Right ventricle myocardium superior (tissue), 1 donor: ENCODE measurements around the gene RALGDS. TPM values are rescaled to one million over a fixed set of nuclear protein-coding genes. Genes with fewer than 3 reads are reported as not detected.
"Not testable (repeated sequence)": the region's sequence is repeated elsewhere in the genome, so short reads cannot be mapped to it uniquely, and the experiment has no call there.

Source experiments
- ATAC-seq: fragments of 200-7000 bp; cut with Tn5 transposase; one replicate; pipeline ENCODE4 v1.9.1; 2020; ENCODE audit warnings: mild to moderate bottlenecking; ENCODE audit not compliant: poor library complexity
- DNase-seq: peaks from one replicate; pipeline ENCODE4 v3.0.0-alpha.2; 2020
- intact Hi-C: fragments of 100-400 bp; cut with DNase I; formaldehyde crosslinking; loops from one replicate; pipeline ENCODE4 v1.11.2; 2022
- total RNA-seq: library from RNA; stranded (reverse); fragmentation: NEBNext Ultra II Directional; extraction: Animal tissue kit (Norgen Biotek cat#: 25700); gene quantifications from one replicate; pipeline ENCODE4 v1.2.1, GENCODE V29; 2021
- donor health status: DM: no; HTN: yes; CAD: no; lungs with severe emphysema.

The RALGDS gene
- total RNA-seq, 1 donor from 2014 or later = 33.1 TPM

DNA sequence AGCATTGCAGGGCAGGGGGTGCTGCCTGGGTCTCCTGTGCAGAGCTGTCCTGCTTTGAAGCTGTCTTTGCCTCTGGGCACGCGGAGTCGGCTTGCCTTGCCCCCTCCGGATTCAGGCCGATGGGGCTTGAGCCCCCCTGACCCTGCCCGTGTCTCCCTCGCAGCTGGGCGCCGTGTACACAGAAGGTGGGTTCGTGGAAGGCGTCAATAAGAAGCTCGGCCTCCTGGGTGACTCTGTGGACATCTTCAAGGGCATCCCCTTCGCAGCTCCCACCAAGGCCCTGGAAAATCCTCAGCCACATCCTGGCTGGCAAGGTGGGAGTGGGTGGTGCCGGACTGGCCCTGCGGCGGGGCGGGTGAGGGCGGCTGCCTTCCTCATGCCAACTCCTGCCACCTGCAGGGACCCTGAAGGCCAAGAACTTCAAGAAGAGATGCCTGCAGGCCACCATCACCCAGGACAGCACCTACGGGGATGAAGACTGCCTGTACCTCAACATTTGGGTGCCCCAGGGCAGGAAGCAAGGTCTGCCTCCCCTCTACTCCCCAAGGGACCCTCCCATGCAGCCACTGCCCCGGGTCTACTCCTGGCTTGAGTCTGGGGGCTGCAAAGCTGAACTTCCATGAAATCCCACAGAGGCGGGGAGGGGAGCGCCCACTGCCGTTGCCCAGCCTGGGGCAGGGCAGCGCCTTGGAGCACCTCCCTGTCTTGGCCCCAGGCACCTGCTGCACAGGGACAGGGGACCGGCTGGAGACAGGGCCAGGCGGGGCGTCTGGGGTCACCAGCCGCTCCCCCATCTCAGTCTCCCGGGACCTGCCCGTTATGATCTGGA lies 56.6 kb downstream of the RALGDS start:
- intact Hi-C loops = no loop called here
- DNase-seq = no peak
- ATAC-seq = no peak

DNA sequence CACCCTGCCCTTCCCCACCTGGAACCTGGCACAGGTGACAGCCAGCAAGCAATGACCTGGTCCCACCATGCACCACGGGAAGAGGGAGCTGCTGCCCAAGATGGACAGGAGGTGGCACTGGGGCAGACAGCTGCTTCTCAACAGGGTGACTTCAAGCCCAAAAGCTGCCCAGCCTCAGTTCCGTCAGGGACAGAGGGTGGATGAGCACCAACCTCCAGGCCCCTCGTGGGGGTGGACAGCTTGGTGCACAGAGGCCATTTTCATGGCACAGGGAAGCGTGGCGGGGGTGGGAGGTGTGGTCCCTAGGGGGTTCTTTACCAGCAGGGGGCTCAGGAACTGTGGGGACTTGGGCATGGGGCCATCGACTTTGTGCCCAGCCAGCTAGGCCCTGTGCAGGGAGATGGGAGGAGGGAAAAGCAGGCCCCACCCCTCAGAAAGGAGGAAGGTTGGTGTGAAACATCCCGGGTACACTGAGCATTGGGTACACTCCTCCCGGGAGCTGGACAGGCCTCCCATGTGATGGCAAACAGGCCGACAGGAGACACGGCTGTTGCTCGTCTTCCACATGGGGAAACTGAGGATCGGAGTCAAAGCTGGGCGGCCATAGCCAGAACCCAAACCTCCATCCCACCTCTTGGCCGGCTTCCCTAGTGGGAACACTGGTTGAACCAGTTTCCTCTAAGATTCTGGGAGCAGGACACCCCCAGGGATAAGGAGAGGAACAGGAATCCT lies 57.4 kb downstream of the RALGDS start:
- intact Hi-C loops = no loop called here
- DNase-seq (no peak), ATAC-seq (no peak)

DNA sequence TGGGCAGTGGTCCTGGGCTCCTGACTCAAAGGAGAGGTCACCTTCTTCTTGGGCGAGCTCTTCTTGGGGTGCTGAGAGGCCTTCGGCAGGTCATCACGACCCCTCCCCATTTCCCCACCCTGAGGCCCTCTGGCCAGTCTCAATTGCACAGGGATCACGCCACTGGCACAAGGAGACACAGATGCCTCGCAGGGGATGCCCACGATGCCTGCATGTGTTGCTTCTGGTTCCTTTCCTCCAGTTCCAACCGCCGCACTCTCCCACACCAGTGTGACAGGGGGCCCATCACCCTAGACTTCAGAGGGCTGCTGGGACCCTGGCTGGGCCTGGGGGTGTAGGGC lies 57.9 kb downstream of the RALGDS start:
- DNase-seq = no peak
- no peak for ATAC-seq
- intact Hi-C loops = no loop called here

DNA sequence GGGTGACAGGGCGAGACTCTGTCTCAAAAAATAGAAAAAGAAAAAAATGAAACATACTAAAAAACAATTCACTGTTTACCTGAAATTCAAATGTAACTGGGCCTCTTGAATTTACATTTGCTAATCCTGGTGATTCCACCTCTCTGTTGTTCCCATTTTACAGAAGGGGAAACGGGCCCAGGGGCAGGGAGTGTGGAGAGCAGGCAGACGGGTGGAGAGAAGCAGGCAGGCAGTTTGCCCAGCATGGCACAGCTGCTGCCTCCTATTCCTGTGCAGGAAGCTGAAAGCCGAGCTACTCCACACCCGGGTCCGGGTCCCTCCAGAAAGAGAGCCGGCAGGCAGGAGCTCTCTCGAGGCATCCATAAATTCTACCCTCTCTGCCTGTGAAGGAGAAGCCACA lies 58.5 kb downstream of the RALGDS start:
- DNase-seq, intact Hi-C loops, ATAC-seq: not testable (repeated sequence)

DNA sequence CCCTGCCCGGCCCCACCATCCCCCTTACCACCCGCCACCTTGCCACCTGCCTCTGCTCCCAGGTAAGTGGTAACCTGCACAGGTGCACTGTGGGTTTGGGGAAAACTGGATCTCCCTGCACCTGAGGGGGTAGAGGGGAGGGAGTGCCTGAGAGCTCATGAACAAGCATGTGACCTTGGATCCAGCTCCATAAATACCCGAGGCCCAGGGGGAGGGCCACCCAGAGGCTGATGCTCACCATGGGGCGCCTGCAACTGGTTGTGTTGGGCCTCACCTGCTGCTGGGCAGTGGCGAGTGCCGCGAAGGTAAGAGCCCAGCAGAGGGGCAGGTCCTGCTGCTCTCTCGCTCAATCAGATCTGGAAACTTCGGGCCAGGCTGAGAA lies 59.3 kb downstream of the RALGDS start, which contains the start of gene CEL:
TSS of gene CEL (plus strand) at position 218 of the 382 bp plus-strand sequence. CDS start at position 240, 22 bp downstream.
- intact Hi-C loops, DNase-seq: not testable (repeated sequence)
- peak; percentile 24 for ATAC-seq

DNA sequence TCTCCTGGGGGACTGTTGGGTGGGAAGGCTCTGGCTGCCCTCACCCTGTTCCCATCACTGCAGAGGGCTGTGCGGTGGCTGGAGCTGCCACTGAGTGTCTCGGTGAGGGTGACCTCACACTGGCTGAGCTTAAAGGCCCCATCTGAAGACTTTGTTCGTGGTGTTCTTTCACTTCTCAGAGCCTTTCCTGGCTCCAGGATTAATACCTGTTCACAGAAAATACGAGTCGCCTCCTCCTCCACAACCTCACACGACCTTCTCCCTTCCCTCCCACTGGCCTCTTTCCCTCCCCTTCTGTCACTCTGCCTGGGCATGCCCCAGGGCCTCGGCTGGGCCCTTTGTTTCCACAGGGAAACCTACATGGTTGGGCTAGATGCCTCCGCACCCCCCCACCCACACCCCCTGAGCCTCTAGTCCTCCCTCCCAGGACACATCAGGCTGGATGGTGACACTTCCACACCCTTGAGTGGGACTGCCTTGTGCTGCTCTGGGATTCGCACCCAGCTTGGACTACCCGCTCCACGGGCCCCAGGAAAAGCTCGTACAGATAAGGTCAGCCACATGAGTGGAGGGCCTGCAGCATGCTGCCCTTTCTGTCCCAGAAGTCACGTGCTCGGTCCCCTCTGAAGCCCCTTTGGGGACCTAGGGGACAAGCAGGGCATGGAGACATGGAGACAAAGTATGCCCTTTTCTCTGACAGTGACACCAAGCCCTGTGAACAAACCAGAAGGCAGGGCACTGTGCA lies 59.8 kb downstream of the RALGDS start:
- intact Hi-C loops, DNase-seq: not testable (repeated sequence)
- ATAC-seq = peak; percentile 57

DNA sequence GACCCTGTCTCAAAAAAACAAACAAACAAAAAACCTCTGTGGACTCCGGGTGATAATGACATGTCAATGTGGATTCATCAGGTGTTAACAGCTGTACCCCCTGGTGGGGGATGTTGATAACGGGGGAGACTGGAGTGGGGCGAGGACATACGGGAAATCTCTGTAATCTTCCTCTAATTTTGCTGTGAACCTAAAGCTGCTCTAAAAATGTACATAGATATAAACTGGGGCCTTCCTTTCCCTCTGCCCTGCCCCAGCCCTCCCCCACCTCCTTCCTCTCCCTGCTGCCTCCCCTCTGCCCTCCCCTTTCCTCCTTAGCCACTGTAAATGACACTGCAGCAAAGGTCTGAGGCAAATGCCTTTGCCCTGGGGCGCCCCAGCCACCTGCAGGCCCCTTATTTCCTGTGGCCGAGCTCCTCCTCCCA lies 60.6 kb downstream of the RALGDS start:
- intact Hi-C loops = no loop called here
- DNase-seq = no peak
- ATAC-seq = peak; percentile 6

DNA sequence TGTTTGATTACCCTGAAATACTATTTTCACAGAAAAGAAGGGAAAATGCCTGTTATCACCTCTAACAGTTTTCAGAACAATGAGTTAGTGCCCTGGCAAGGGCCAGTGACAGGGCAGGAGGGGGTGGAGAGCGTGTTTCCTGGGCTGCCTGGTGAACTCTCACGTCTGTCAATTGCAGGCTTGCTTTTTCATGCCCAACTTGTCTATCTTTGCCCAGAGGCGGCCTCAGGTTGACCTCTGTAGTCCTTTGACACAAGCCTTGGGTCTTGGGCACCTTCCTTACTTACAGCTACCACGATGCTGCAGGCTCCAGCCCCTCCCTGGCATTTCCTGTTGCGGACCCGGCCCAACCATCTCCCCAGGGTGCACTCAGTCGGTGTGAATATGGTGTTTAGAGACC lies 61.4 kb downstream of the RALGDS start:
- no peak for ATAC-seq
- DNase-seq = no peak
- intact Hi-C loops = no loop called here

DNA sequence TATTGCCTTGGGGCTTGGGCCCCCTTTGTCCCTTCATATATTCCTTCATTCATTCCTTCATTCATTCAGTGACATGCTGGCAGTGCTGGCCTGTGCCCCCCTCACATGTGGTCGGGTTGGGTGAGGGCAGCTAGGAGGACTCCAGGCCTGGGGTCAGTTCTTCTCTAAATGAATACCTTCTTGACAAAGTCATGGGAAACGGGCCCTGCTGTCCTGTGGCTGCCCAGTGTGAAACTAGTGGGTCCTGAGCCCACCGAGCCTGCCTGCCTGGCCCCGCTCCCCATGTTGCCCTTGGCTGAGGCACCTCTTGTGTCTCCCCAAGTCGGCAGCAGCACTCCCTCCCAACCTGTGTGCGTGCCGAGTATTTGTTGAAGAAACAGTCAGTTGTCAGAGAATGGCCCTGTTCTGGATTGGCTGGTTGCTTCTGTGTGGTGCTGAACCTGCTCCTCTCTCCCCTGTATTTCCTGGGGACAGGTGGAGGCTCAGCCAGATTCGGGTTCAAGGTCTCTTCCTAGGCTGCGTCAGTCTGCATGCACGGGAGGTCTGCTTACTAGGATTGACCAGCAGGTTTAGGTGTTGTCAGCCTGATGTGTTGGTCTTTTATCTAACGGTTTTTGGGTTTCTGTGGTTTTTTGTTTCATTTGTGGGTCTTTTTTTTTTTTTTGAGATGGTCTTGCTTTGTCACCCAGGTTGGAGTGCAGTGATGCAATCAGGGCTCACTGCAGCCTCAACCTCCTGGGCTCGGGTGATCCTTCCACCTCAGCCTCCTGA lies 62.3 kb downstream of the RALGDS start:
- intact Hi-C loops = no loop called here
- DNase-seq (no peak), ATAC-seq (no peak)

DNA sequence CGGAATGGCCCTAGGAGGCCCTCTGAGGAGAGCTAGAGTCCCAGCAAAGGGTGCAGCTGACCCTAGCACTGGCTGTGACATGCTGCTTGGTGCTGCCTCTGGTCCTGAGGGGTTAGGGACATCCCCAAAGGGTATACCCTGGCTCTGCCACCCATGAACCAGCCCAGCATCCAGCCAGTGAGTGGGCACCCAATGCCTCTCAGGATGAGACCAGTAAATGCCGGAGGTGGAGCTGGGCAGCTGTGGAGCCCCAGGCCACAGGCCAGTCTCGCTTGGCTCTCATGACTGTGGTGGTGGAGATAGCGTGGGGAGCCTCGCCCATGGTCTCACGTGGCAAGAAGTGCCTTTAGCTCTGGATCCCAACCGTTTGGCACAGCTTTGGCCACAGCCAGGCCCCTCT lies 63.0 kb downstream of the RALGDS start:
- ATAC-seq (no peak), DNase-seq (no peak)
- intact Hi-C loops = no loop called here

DNA sequence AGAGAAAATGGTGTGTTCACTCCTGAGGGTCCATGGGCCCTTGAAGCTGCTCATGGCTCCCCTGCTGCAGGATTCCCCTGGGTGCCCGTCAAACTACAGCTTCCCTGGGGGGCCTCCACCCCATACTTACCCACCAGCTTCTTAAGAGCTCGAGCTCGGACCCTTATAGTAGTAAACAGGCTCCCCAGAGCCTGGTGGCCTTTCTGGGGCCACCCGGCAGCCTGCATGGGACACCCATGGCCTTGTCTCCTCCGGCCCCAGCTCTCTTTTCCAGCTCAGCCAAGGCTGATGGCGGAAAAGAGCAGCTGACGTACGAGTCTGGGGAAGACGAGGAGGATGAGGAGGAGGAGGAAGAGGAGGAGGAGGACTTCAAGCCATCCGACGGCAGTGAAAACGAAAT lies 63.5 kb downstream of the RALGDS start:
- DNase-seq = no peak
- no peak for ATAC-seq
- intact Hi-C loops = no loop called here

DNA sequence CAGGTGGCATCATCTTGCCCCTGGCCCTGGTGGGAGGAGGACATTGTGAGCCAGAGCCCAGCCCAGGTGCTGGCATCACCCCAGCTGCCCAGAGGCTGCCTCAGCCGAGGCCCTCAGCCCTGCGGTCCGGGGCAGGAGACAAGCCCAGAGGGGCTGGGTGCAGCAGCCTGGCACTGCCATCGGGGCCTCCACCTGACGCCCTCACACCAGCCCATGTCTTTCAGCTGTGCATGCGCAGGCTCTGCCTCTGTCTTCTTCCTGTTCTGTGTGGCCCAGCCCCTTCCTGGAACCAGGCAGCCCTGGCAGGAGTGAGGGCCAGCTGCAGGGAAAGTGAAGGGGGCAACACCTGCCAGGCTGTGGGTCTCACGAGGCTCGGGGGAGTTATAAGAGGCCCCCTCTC lies 64.0 kb downstream of the RALGDS start:
- no peak for DNase-seq
- intact Hi-C loops = no loop called here
- ATAC-seq = no peak

DNA sequence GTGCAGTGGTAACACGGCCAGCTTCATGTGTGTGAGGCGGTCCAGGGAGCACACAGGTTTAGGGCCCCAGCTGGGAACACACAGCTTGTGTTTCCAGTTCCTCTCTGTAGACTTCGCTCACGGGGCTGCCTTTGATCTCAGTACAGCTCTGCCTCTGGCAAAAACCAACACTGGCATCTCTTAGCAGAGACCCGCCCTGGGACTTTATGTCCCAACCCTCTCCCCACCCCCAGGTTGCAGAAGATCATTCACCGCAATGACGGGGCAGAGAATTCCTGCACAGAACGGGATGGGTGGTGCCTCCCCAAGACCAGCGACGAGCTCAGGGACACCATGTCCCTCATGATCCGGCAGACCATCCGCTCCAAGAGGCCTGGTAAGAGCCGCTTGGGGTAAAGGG lies 64.5 kb downstream of the RALGDS start:
- ATAC-seq (no peak), DNase-seq (no peak)
- intact Hi-C loops = no loop called here

DNA sequence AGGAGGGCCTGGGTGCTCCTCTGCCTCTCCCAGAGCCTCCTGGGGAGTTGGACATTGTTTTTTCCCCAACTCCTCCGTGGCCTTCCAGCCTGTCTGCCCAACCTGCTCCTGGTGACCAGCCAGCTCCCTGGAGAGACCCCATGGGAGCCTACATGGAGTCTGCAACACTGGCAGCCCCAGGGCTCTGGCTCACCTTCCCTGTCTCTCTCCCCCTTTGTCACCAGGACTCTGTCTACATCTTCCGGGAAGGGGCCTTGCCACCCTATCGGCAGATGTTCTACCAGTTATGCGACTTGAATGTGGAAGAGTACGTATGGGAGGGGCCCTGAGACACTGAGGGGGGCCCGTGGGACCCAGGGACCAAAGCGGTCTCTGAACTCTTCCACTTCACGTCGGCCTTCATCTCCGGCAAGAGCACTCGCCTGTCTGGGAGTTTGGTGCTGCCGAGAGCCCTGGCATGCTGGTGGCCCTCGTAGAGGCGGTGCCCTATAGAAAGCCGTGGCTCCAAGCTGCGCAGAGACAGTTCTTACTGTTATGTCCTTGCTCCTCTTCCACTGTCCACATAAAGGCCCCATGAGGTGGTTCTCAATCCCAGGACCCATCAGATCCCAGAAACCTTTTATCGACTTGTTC lies 65.1 kb downstream of the RALGDS start:
- intact Hi-C loops = no loop called here
- no peak for DNase-seq
- ATAC-seq = no peak

DNA sequence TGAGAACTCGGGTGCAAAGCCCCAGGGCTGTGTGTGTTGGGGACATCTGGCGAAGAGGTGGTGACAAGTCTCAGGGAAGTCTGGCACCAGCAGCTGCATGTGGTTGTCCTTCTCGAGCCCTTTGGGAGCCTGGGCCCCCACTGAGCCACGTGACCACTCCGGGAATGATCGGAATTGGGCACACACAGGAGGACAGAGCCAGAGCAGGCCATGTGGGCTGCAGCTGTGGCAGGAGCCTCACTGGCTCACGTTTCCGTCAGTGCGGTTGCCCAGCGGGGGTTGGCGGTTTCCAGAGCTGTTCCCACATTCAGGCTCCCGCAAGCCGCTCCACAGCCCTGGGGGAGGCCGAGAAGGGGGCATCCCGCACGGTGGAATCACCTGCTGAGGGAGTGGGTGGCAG lies 66.1 kb downstream of the RALGDS start:
- DNase-seq (peak; percentile 88), ATAC-seq (peak; percentile 83)
- intact Hi-C loops = loop anchor here (5.0 kb wide), 1 partner anchor 92 kb away; no protein-coding TSS in a partner anchor

DNA sequence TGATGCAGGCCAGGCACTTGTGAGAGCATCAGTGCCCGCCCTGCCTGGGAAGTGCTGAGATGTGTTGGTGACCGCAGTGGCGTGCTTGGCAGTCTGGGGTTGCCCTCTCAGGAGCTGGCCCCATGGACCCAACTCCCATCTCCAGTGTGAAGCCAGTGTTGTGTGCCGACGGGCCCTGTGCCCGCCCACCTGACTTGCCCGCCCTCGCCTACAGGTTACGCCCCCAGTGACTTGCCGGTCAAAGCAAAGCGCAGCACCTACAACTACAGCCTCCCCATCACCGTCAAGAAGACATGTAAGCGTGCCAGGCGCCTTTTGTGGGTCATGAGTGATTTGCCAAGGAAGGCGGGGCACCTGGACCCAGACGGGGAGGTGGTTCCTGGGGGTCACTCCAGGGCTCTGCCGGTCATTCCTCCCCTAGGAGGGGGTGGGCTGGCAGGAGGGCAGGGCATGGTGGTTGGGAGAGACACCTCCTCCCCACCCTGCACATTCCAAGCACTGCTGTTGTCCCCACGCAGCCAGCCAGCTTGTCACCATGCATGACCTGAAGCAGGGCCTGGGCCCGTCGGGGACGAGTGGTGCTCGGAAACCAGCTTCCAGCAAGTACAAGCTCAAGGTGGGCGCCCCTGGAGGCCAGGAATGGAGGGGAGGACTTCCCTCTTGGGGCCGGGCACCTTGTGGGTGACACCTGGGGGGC lies 66.7 kb downstream of the RALGDS start:
- ATAC-seq = peak; percentile 77
- intact Hi-C loops = loop anchor here (5.0 kb wide), 1 partner anchor 93 kb away; no protein-coding TSS in a partner anchor
- peak; percentile 78 for DNase-seq

DNA sequence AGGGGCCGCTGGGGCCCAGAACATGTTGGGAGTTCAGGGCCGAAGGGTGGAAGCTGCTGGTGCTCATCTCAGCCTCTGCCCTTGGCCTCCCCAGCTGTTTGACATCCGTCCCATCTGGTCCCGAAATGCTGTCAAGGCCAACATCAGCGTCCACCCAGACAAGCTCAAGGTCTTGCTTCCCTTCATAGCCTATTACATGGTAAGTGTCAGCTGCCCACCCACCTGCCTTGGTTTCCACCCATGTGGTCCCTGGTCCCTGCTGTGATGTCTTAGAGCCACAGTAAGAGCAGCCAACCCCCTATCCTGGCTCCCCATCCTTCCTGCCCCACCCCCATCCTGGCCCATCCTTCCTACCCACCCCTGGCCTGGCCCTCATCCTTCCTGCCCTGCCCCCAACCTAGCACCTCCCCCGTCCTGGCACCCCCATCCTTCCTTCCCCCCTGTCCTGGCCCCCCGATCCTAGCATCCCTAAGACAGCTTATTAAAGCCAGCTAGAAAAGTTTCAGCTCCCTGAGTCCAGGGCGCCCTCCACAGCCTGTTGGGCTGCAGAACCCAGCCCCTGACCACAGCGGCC lies 69.0 kb downstream of the RALGDS start:
- no peak for DNase-seq
- intact Hi-C loops = loop anchor here (5.0 kb wide), 1 partner anchor 95 kb away; no protein-coding TSS in a partner anchor

More for the DNA sequence above, 69.0 kb downstream of the RALGDS start:
- ATAC-seq = no peak
